Neutrophil (primary cell): ENCODE data around the gene OR10G3.

Experiments
- H3K27ac ChIP-seq: fragments of 200-600 bp; sonication (generic); 2 replicates; pipeline ENCODE4 v1.5.1; 2016; ENCODE audit warnings: mild to moderate bottlenecking, moderate library complexity
- H3K27me3 ChIP-seq: fragments of 200-600 bp; sonication (generic); 2 replicates; pipeline ENCODE4 v1.6.0; 2016; ENCODE audit warnings: mild to moderate bottlenecking
- H3K36me3 ChIP-seq: fragments of 200-600 bp; sonication (generic); 2 replicates; pipeline ENCODE4 v1.5.1; 2017
- H3K4me1 ChIP-seq, 2 experiments: fragments of 200-600 bp in 1 of 2; sonication (generic) in 1 of 2; 1 replicate in 1 of 2; 2 replicates in 1 of 2; pipeline versions ENCODE4 v1.5.1 to v1.6.1; 2013 to 2016; ENCODE audit warnings: low read depth in 1 of 2, low read length in 1 of 2, mild to moderate bottlenecking in 1 of 2, moderate library complexity in 1 of 2; ENCODE audit not compliant: control insufficient read depth in 1 of 2, insufficient read depth in 1 of 2
- H3K4me3 ChIP-seq, 2 experiments: fragments of 200-600 bp in 1 of 2; sonication (generic) in 1 of 2; 1 replicate in 1 of 2; 2 replicates in 1 of 2; pipeline ENCODE4 v1.5.1; 2013 to 2016; ENCODE audit warnings: low read depth in 1 of 2, low read length in 1 of 2, mild to moderate bottlenecking in 1 of 2, moderate library complexity in 1 of 2
- H3K9me3 ChIP-seq: fragments of 200-600 bp; sonication (generic); 2 replicates; pipeline ENCODE4 v1.5.1; 2016
- CTCF ChIP-seq: fragments of 200-600 bp; sonication (generic); IDR thresholded peaks from 2 replicates; pipeline ENCODE4 v1.5.1; 2016; ENCODE audit warnings: antibody characterized with exemption

OR10G3 gene

GRCh38 chr14:21533294-21533693 lies 46.6 kb downstream of the OR10G3 start:
- H3K27ac ChIP-seq, result no peak overlapping the region
- no peak for TF ChIP-seq CTCF
- no peaks in the 10 kb centered on the region for H3K36me3 ChIP-seq
- peaks cover 51% of the 10 kb centered on the region for H3K27me3 ChIP-seq
- H3K4me3 ChIP-seq, result no peak overlapping the region
- H3K9me3 ChIP-seq, result no peaks in the 10 kb centered on the region
- H3K4me1 ChIP-seq, result peaks cover 11 to 12% of the 10 kb centered on the region in 2 experiments

- H3K36me3 ChIP-seq, result no peaks in the 10 kb centered on the region
- peaks cover 33 to 37% of the 10 kb centered on the region in 2 experiments for H3K4me1 ChIP-seq
- no peak overlapping the region for H3K4me3 ChIP-seq
- H3K27me3 ChIP-seq, result peaks cover 37% of the 10 kb centered on the region
- TF ChIP-seq CTCF, result no peak
- H3K9me3 ChIP-seq, result no peaks in the 10 kb centered on the region
- no peak overlapping the region for H3K27ac ChIP-seq
These were observed 50.4 kb downstream of the OR10G3 start for GRCh38 chr14:21529515-21529914.

GRCh38 chr14:21528381-21529348 lies 51.2 kb downstream of the OR10G3 start:
- H3K27ac ChIP-seq, result peak overlapping the region; percentile 42
- no peaks in the 10 kb centered on the region for H3K9me3 ChIP-seq
- H3K36me3 ChIP-seq, result no peaks in the 10 kb centered on the region
- peaks cover 37% of the 10 kb centered on the region for H3K27me3 ChIP-seq
- no peak for TF ChIP-seq CTCF
- H3K4me1 ChIP-seq, result peaks cover 33 to 37% of the 10 kb centered on the region in 2 experiments
- no peak overlapping the region for H3K4me3 ChIP-seq

DNA sequence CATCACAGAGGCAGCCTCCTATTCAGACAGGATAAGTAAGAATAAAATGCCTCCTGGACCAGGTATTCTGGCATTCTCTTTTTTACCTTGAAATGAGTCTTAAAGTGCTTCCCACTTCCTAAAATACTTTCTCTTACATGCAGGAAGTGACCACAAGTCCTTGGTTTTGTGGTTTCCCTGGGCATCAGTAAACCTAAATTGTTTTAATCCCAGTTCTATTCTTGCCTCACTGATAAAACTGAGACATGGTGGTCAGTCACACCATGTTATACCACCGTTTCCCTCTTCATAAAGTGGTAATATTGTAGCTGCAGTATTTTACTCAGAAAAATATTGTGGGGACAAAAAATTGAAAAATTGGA lies 52.6 kb downstream of the OR10G3 start:
- peak overlapping the region; percentile 47 to 64 for H3K4me3 ChIP-seq
- H3K36me3 ChIP-seq, result no peaks in the 10 kb centered on the region
- H3K9me3 ChIP-seq, result no peaks in the 10 kb centered on the region
- H3K27me3 ChIP-seq, result peaks cover 46% of the 10 kb centered on the region
- H3K27ac ChIP-seq, result peak overlapping the region; percentile 14
- peaks cover 33 to 37% of the 10 kb centered on the region in 2 experiments for H3K4me1 ChIP-seq
- no peak for TF ChIP-seq CTCF

GRCh38 chr14:21526672-21527317 lies 53.1 kb downstream of the OR10G3 start:
- Histone ChIP-seq H3K9me3 (no peaks in the 10 kb centered on the region), H3K36me3 (no peaks in the 10 kb centered on the region), H3K27ac (peak overlapping the region; percentile 14), H3K27me3 (peaks cover 51% of the 10 kb centered on the region), H3K4me1 (peaks cover 33 to 37% of the 10 kb centered on the region in 2 experiments), H3K4me3 (peak overlapping the region; percentile 47 to 64)
- no peak for TF ChIP-seq CTCF
